HUES64 (cell line): ENCODE measurements around the gene TUBB2B.
"Not testable (repeated sequence)": the region's sequence is repeated elsewhere in the genome, so short reads cannot be mapped to it uniquely, and the experiment has no call there.

Experiments
- H3K27ac ChIP-seq: 2 replicates; pipeline ENCODE4 v1.7.0; 2013; ENCODE audit warnings: low read depth, low read length, inconsistent platforms
- H3K27me3 ChIP-seq: 2 replicates; pipeline ENCODE4 v1.6.1; 2013; ENCODE audit warnings: mild to moderate bottlenecking, low read length; ENCODE audit not compliant: insufficient read depth
- H3K36me3 ChIP-seq: 2 replicates; pipeline ENCODE4 v1.6.1; 2013; ENCODE audit warnings: mild to moderate bottlenecking, low read length; ENCODE audit not compliant: insufficient read depth
- H3K4me1 ChIP-seq: 2 replicates; pipeline ENCODE4 v1.6.1; 2013; ENCODE audit warnings: mild to moderate bottlenecking, low read length, moderate library complexity; ENCODE audit not compliant: insufficient read depth
- H3K4me3 ChIP-seq: 2 replicates; pipeline ENCODE4 v1.5.1; 2013; ENCODE audit warnings: mild to moderate bottlenecking, low read length, moderate library complexity
- H3K9ac ChIP-seq: 2 replicates; pipeline ENCODE4 v1.6.1; 2013; ENCODE audit warnings: mild to moderate bottlenecking, low read depth, low read length
- H3K9me3 ChIP-seq: 2 replicates; pipeline ENCODE4 v1.6.1; 2013; ENCODE audit warnings: low read depth, low read length; ENCODE audit not compliant: insufficient read depth
- WGBS: fragments of 150-250, 120-280 bp; methylation state at CpG from one replicate; pipeline ENCODE4 v1.1.7; 2013; ENCODE audit warnings: missing lambda C conversion rate; 5-methylcytosine and 5-hydroxymethylcytosine counted together

TUBB2B gene

GRCh38 chr6:3242768-3243167 is 15.3 kb upstream of the TUBB2B start:
- no peaks in the 10 kb centered on the region for H3K27me3 ChIP-seq
- no peak overlapping the region for H3K9ac ChIP-seq
- no peak overlapping the region for H3K27ac ChIP-seq
- 89% methylated on average over 4 of the region's 4 CpGs for WGBS
- H3K36me3 ChIP-seq, result no peaks in the 10 kb centered on the region
- no peaks in the 10 kb centered on the region for H3K9me3 ChIP-seq
- peaks cover 6% of the 10 kb centered on the region for H3K4me1 ChIP-seq
- H3K4me3 ChIP-seq, result no peak overlapping the region

- not testable (repeated sequence) for H3K4me3 ChIP-seq, H3K36me3 ChIP-seq, H3K4me1 ChIP-seq, H3K9me3 ChIP-seq, H3K9ac ChIP-seq, H3K27me3 ChIP-seq, H3K27ac ChIP-seq
- WGBS, result 98% methylated on average over 3 of the region's 4 CpGs
Observed at GRCh38 chr6:3241745-3242144, 14.3 kb upstream of the TUBB2B start.

DNA sequence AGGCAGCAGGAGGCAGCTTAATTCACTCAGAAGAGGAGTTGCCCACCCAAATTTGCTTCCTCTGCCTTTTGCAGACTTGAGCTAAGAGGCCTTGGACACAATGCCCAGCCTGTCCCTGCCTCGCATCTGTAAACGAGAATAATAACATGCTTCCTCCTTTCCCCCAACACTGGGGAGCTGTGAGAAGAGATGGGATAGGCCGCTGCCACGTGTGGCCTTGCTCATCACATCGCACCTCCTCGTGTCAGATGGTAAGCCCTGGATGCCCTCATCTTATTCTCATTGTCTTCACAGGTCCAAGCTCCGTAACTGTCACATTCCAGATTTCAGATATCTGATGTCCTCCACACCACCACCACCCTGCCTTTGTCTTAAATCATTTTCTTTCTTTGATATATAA is 13.1 kb upstream of the TUBB2B start:
- Histone ChIP-seq H3K4me3 (no peak overlapping the region), H3K9me3 (no peaks in the 10 kb centered on the region), H3K9ac (no peak overlapping the region), H3K27me3 (no peaks in the 10 kb centered on the region), H3K4me1 (no peaks in the 10 kb centered on the region; the same call in 1 of the 2 replicates), H3K36me3 (no peaks in the 10 kb centered on the region), H3K27ac (no peak overlapping the region)
- 82% methylated on average over 7 of the region's 7 CpGs for WGBS

GRCh38 chr6:3239110-3239830 is 11.8 kb upstream of the TUBB2B start:
- 84% methylated on average over 13 of the region's 13 CpGs for WGBS
- no peak overlapping the region for H3K4me3 ChIP-seq
- H3K27ac ChIP-seq, result no peak overlapping the region
- H3K27me3 ChIP-seq, result no peaks in the 10 kb centered on the region
- no peaks in the 10 kb centered on the region for H3K36me3 ChIP-seq
- H3K9me3 ChIP-seq, result no peaks in the 10 kb centered on the region
- H3K9ac ChIP-seq, result no peak overlapping the region
- H3K4me1 ChIP-seq, result peaks cover 4% of the 10 kb centered on the region; the same call in 1 of the 2 replicates

GRCh38 chr6:3237761-3238662 is 10.6 kb upstream of the TUBB2B start:
- Histone ChIP-seq H3K9me3 (no peaks in the 10 kb centered on the region), H3K36me3 (no peaks in the 10 kb centered on the region), H3K27me3 (peaks cover 5% of the 10 kb centered on the region; the same call in 1 of the 2 replicates), H3K4me1 (peaks cover 6% of the 10 kb centered on the region; the same call in 1 of the 2 replicates), H3K9ac (no peak overlapping the region), H3K4me3 (no peak overlapping the region), H3K27ac (no peak overlapping the region)
- WGBS, result 92% methylated on average over 24 of the region's 24 CpGs

DNA sequence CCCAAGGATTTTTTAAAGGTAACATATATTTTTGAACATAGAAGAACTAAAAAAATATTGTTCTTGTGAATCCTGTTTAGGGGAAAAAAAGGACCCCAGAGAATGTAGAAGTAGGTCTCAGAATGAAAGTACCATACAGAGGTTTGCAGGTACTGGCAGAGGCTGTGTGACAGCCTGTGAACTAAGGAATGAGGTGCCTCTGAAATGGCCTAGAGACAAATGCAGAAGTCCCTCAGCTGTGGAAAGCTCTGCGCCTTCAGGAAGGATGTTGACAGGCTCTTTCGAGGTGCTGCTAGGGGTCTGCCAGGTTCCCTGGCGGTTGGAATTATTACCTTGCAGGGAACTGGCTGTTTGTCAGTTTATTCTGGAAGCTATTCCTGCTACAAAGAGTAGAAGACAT is 8.6 kb upstream of the TUBB2B start:
- no peaks in the 10 kb centered on the region for H3K9me3 ChIP-seq
- peaks cover 15% of the 10 kb centered on the region; the same call in 1 of the 2 replicates for H3K27me3 ChIP-seq
- H3K27ac ChIP-seq, result no peak overlapping the region
- H3K4me1 ChIP-seq, result peaks cover 8% of the 10 kb centered on the region; the same call in 1 of the 2 replicates
- 88% methylated on average over 3 of the region's 3 CpGs for WGBS
- no peak overlapping the region for H3K4me3 ChIP-seq
- no peak overlapping the region for H3K9ac ChIP-seq
- H3K36me3 ChIP-seq, result no peaks in the 10 kb centered on the region

DNA sequence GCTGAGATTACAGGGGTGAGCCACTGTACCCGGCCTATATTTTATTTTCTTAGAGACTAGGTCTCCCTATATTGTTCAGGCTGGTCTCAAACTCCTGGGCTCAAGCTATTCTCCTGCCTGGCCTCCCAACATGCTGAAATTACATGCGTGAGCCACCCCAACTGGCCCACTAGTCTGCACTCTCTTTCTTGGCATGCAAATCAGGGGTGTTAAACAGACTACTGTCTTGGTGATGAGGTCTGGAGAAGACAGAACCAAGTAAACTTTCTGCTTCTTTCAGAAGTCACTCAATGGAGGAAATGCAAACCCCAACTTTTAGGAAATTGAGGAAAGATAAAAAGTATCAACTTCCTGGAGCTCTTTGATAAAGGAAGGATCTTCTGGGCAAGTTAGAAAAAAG is 8.0 kb upstream of the TUBB2B start:
- WGBS, result 93% methylated on average over 2 of the region's 2 CpGs
- Histone ChIP-seq H3K27ac (no peak overlapping the region), H3K36me3 (no peaks in the 10 kb centered on the region), H3K4me3 (no peak overlapping the region), H3K9me3 (no peaks in the 10 kb centered on the region), H3K9ac (no peak overlapping the region), H3K4me1 (peaks cover 12% of the 10 kb centered on the region), H3K27me3 (peaks cover 19% of the 10 kb centered on the region)

DNA sequence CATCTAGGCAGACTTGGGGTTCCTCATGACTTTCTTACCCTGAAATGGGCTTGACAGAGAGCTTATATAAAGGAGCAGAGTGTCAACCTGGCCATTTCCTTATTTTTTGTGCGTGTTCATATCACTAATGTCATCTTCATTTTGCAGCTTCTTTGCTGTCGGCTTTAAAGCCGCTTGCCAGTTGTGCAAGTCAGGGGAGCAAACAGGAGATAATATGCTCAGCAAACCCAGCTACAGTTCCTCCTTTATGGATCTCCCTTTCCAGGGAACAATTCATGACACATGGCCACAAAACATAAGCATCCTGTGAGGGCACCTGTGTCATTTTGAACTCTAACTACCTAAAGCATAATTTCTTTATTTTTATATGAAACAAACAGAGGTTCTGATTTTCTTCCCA is 6.5 kb upstream of the TUBB2B start:
- Histone ChIP-seq H3K36me3 (no peaks in the 10 kb centered on the region), H3K9ac (no peak overlapping the region), H3K4me1 (peaks cover 20% of the 10 kb centered on the region), H3K27me3 (peaks cover 35% of the 10 kb centered on the region), H3K4me3 (no peak overlapping the region), H3K27ac (no peak overlapping the region), H3K9me3 (no peaks in the 10 kb centered on the region)
- WGBS, result 90% methylated on average over 3 of the region's 3 CpGs

- no peaks in the 10 kb centered on the region for H3K9me3 ChIP-seq
- WGBS, result 90% methylated on average over 3 of the region's 3 CpGs
- H3K27me3 ChIP-seq, result peaks cover 38% of the 10 kb centered on the region
- H3K9ac ChIP-seq, result no peak overlapping the region
- H3K27ac ChIP-seq, result no peak overlapping the region
- H3K4me1 ChIP-seq, result peaks cover 20% of the 10 kb centered on the region
- H3K4me3 ChIP-seq, result no peak overlapping the region
- no peaks in the 10 kb centered on the region for H3K36me3 ChIP-seq
Observed at GRCh38 chr6:3233321-3233720, 5.9 kb upstream of the TUBB2B start.

- Histone ChIP-seq H3K4me1 (peaks cover 20% of the 10 kb centered on the region), H3K9ac (peak overlapping the region; percentile 80), H3K27me3 (peaks cover 38% of the 10 kb centered on the region), H3K36me3 (no peaks in the 10 kb centered on the region), H3K4me3 (peak overlapping the region; percentile 95), H3K27ac (no peak overlapping the region), H3K9me3 (no peaks in the 10 kb centered on the region)
- WGBS, result 15% methylated on average over 22 of the region's 23 CpGs
Observed at GRCh38 chr6:3232017-3232945, 4.8 kb upstream of the TUBB2B start.
